Stimulated activated effector memory CD8-positive, alpha-beta T cell treated with anti-CD3 and anti-CD28 coated beads, Interleukin-12 subunit alpha, Interleukin-12 subunit beta, amount 100 ng/mL, for 72 hours (primary cell): Measurements from ENCODE around the gene PTH2.

Experiments used
- ATAC-seq: fragments of 150-1000 bp; cut with Tn5 transposase; 2 replicates; pipeline ENCODE4 v1.10.0; 2021
- DNase-seq, 2 donors: peaks; one replicate each; pipeline ENCODE4 v3.0.0; 2021 to 2022; ENCODE audit warnings: low spot score in 2 of 2
- H3K27ac Mint-ChIP-seq: one replicate; pipeline ENCODE4 v1.8.0; 2022; ENCODE audit warnings: mild to moderate bottlenecking, mixed read lengths
- H3K36me3 Mint-ChIP-seq: one replicate; pipeline ENCODE4 v1.8.0; 2022; ENCODE audit warnings: mild to moderate bottlenecking, mixed read lengths
- H3K4me1 Mint-ChIP-seq: one replicate; pipeline ENCODE4 v1.8.0; 2022; ENCODE audit warnings: mixed read lengths
- H3K4me3 Mint-ChIP-seq: one replicate; pipeline ENCODE4 v1.8.0; 2022; ENCODE audit warnings: mild to moderate bottlenecking, mixed read lengths
- H3K9me3 Mint-ChIP-seq: one replicate; pipeline ENCODE4 v1.8.0; 2022; ENCODE audit warnings: mixed read lengths

The PTH2 gene

GRCh38 chr19:49441210-49441959 is 18.1 kb upstream of the PTH2 start, which contains the start of gene SLC17A7:
SLC17A7 (minus strand) TSS chr19:49441527; CDS start chr19:49441379, 148 bp downstream.
- ATAC-seq = no peak
- peak within 1 kb of the TSS; percentile 74 for H3K4me3 Mint-ChIP-seq
- H3K4me1 Mint-ChIP-seq = peaks cover 53% of the 10 kb centered on the region

GRCh38 chr19:49440439-49441209 is 17.4 kb upstream of the PTH2 start:
- ATAC-seq = no peak

More at GRCh38 chr19:49441210-49441959, 18.1 kb upstream of the PTH2 start, which contains the start of gene SLC17A7:
- no peak for DNase-seq
- peak within 1 kb of the TSS; percentile 88 for H3K27ac Mint-ChIP-seq
- peaks cover 22% of the 10 kb centered on the region for H3K36me3 Mint-ChIP-seq
- H3K9me3 Mint-ChIP-seq = no peaks in the 10 kb centered on the region

DNA sequence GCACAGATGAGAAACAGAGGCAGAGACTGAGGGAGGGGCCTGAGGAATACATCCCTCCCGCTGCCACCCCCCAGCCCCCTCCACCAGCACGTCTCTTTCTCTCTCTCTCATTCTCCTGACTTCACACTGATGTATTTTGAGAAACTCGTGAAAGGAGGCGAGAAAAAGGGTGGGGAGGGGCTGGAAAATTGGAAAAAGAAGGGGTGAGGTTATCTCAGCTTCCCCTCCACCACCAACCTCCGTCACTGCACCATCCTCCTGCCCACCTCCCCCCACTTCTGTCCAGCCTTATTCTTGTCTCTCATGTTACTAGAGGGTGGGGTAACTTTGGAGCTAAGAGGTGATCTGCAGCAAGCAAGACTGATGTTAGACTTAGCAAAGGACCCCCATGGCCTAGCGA is 16.6 kb upstream of the PTH2 start:
- no peak overlapping the region for H3K4me3 Mint-ChIP-seq
- no peaks in the 10 kb centered on the region for H3K9me3 Mint-ChIP-seq
- H3K27ac Mint-ChIP-seq = no peak overlapping the region
- DNase-seq = no peak
- peaks cover 60% of the 10 kb centered on the region for H3K4me1 Mint-ChIP-seq
- peaks cover 22% of the 10 kb centered on the region for H3K36me3 Mint-ChIP-seq
- no peak for ATAC-seq

More at GRCh38 chr19:49440439-49441209, 17.4 kb upstream of the PTH2 start:
- Mint-ChIP-seq H3K4me1 (peaks cover 59% of the 10 kb centered on the region), H3K4me3 (peak overlapping the region; percentile 74), H3K27ac (no peak overlapping the region), H3K36me3 (peaks cover 22% of the 10 kb centered on the region), H3K9me3 (no peaks in the 10 kb centered on the region)
- DNase-seq = no peak

GRCh38 chr19:49438261-49438660 is 15.0 kb upstream of the PTH2 start:
- Mint-ChIP-seq H3K27ac (no peak overlapping the region), H3K36me3 (peaks cover 8% of the 10 kb centered on the region), H3K9me3 (no peaks in the 10 kb centered on the region), H3K4me3 (no peak overlapping the region), H3K4me1 (peaks cover 51% of the 10 kb centered on the region)
- DNase-seq (no peak), ATAC-seq (no peak)

GRCh38 chr19:49437231-49437630 is 14.0 kb upstream of the PTH2 start:
- no peaks in the 10 kb centered on the region for H3K9me3 Mint-ChIP-seq
- H3K4me3 Mint-ChIP-seq = no peak overlapping the region
- peaks cover 50% of the 10 kb centered on the region for H3K4me1 Mint-ChIP-seq
- DNase-seq (no peak), ATAC-seq (no peak)
- no peaks in the 10 kb centered on the region for H3K36me3 Mint-ChIP-seq
- H3K27ac Mint-ChIP-seq = no peak overlapping the region

DNA sequence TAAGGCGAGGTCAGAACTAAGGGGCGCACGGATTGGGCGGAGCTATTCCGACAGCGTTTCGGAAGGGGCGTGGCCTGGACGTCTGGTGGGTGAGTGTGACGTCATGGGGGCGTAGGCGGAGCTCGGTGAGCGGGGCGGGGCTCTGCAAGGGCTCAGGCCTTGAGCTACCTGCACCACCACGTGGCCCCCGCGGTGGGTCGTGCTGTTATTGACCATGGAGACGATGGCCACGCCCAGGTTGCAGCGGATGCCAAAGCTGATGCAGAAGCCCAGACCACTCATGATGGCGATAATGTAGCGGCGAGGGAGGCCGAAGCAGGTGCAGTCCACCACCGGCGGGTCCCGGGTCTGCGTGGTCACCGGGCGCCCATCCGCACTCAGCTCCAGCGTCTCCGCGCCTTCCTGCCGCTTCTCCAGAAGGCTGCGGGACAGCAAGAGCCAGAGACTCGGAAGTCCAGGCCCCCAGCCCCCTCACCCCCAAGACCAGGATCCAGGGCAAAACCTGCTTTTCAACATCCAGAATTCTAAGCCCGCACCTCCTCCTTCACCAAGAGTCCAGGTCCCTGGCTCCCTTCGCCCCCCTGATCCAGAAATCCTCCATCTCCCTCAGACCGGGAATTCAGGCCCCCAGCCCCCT is 13.3 kb upstream of the PTH2 start:
- Mint-ChIP-seq H3K36me3 (no peaks in the 10 kb centered on the region), H3K27ac (peak overlapping the region; percentile 79)

GRCh38 chr19:49435670-49436069 is 12.4 kb upstream of the PTH2 start:
- Mint-ChIP-seq H3K36me3 (peaks cover 3% of the 10 kb centered on the region), H3K4me3 (no peak overlapping the region), H3K27ac (peak overlapping the region; percentile 79), H3K4me1 (peaks cover 44% of the 10 kb centered on the region), H3K9me3 (no peaks in the 10 kb centered on the region)
- DNase-seq = no peak
- no peak for ATAC-seq

More for the DNA sequence above, 13.3 kb upstream of the PTH2 start:
- Mint-ChIP-seq H3K9me3 (no peaks in the 10 kb centered on the region), H3K4me1 (peaks cover 46% of the 10 kb centered on the region), H3K4me3 (no peak overlapping the region)
- peak; percentile 19 for ATAC-seq
- DNase-seq = peak; percentile 51 to 80

DNA sequence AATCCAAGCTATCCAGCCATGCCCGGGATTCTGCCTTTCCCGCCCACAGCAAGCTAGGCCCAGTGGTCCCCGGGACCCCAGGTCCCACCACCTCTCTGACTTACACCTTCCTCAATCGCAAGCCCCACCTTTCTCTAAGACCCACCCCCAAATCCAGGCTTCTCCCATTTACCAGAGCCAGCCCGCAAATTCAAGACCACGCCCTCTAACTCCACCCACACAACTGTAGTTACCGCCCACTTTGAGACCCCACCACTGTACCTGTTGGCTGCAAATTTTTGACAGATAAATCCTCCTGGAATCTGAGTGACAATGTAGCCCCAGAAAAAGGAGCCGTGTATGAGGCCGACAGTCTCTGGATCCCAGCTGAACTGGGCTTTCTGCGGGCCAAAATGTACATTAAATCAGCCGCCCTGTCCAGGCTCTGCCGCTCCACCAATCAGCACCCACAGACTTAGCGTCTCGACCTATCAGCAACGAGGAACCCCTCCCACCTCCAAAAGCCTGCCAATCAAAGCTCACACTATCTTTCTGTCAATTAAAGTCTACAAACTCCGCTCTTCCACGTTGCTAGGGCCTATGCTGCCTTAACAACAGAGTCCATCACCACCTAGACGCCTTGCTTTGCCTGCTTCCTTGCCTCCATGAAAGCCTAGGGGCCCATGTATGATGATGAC is 11.8 kb upstream of the PTH2 start:
- H3K4me1 Mint-ChIP-seq = peaks cover 45% of the 10 kb centered on the region
- no peaks in the 10 kb centered on the region for H3K9me3 Mint-ChIP-seq
- H3K27ac Mint-ChIP-seq = no peak overlapping the region
- no peak overlapping the region for H3K4me3 Mint-ChIP-seq
- ATAC-seq (no peak), DNase-seq (no peak)
- H3K36me3 Mint-ChIP-seq = peaks cover 4% of the 10 kb centered on the region

- Mint-ChIP-seq H3K4me3 (peak overlapping the region; percentile 16), H3K4me1 (peaks cover 56% of the 10 kb centered on the region), H3K27ac (no peak overlapping the region), H3K9me3 (no peaks in the 10 kb centered on the region), H3K36me3 (peaks cover 4% of the 10 kb centered on the region)
- DNase-seq (no peak), ATAC-seq (no peak)
Observed at GRCh38 chr19:49433240-49433901, 10.1 kb upstream of the PTH2 start.

- DNase-seq = no peak
Observed at GRCh38 chr19:49432141-49433073, 9.2 kb upstream of the PTH2 start.

DNA sequence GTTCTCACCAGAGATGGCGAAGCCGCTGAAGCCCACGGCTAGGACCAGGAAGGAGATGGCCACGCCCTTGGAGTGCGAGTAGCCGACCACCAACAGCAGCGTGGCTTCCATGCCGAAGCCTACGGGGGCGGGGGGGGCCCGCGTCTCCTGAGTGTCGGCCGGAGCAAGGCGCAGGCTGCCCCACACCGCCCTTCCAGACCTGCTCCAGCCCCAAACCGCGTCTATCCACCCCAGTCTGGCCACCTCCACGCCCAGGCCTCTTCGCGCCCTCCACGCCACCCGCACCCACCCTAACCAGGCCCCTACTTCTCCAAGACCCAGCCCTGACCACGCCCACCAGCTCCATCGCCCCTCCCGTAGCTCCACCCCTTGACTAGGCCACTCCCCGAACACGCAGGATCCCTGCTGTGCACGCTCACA is 8.1 kb upstream of the PTH2 start:
- peaks cover 66% of the 10 kb centered on the region for H3K4me1 Mint-ChIP-seq
- no peaks in the 10 kb centered on the region for H3K9me3 Mint-ChIP-seq
- no peak overlapping the region for H3K27ac Mint-ChIP-seq
- H3K4me3 Mint-ChIP-seq = no peak overlapping the region
- peaks cover 4% of the 10 kb centered on the region for H3K36me3 Mint-ChIP-seq
- no peak for ATAC-seq
- no peak for DNase-seq

More at GRCh38 chr19:49432141-49433073, 9.2 kb upstream of the PTH2 start:
- Mint-ChIP-seq H3K36me3 (peaks cover 4% of the 10 kb centered on the region), H3K4me1 (peaks cover 63% of the 10 kb centered on the region), H3K27ac (no peak overlapping the region), H3K9me3 (no peaks in the 10 kb centered on the region), H3K4me3 (peak overlapping the region; percentile 17)
- ATAC-seq = peak; percentile 57

- Mint-ChIP-seq H3K4me3 (no peak overlapping the region), H3K9me3 (no peaks in the 10 kb centered on the region), H3K27ac (no peak overlapping the region), H3K36me3 (peaks cover 4% of the 10 kb centered on the region), H3K4me1 (peaks cover 66% of the 10 kb centered on the region)
- DNase-seq (no peak), ATAC-seq (peak; percentile 75)
Observed at GRCh38 chr19:49430678-49431329, 7.6 kb upstream of the PTH2 start.

- ATAC-seq = no peak
- H3K27ac Mint-ChIP-seq = no peak overlapping the region
Observed at GRCh38 chr19:49430172-49430677, 7.0 kb upstream of the PTH2 start.

More at GRCh38 chr19:49430172-49430677, 7.0 kb upstream of the PTH2 start:
- H3K9me3 Mint-ChIP-seq = no peaks in the 10 kb centered on the region
- no peak overlapping the region for H3K4me3 Mint-ChIP-seq
- H3K36me3 Mint-ChIP-seq = peaks cover 4% of the 10 kb centered on the region
- peaks cover 65% of the 10 kb centered on the region for H3K4me1 Mint-ChIP-seq
- no peak for DNase-seq
